ENCODE measurements around the gene AIFM2.

The AIFM2 gene

DNA sequence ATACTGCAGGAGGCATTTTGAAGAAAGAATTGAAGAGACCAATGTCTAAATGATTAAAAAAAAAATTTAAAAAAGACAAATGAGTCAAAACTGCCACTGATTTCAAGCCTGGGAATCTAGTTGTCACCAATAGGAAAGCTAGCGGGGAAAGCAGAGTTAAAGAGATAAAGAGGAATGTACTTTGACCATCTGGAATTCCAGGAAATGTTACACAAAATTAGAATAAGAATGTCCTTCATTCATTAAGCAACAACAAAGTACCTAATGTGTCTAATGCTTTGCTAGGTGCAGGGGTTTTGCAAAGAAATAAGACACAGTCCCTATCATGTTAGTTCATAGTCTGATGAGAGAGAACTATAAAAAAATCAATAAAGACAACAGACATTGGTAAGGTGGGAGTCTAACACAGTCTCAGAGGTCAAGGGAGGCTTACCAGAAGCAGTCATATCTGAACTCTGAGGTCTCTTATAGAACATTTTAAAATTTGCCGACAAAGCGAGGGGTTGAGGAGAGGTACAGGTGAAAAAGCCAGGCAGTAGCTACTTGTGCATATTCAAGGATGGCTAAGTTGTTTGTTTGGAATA lies 22.7 kb upstream of the AIFM2 start:
- peaks cover 13% of the 10 kb centered on the region for H3K79me2 ChIP-seq (ENCODE audit: control insufficient read depth, low read length)
- H3K27ac ChIP-seq (ENCODE audit: low read depth, low read length), result no peak overlapping the region
- H4K20me1 ChIP-seq (ENCODE audit: control insufficient read depth, insufficient read depth, low read depth, low read length), result no peaks in the 10 kb centered on the region
- H3K36me3 ChIP-seq (ENCODE audit: control insufficient read depth, low read length), result peaks cover 96% of the 10 kb centered on the region
- H3F3A ChIP-seq (ENCODE audit: control insufficient read depth, insufficient read depth), result 0 out of 2 replicates have a peak, but pooled peaks cover 2% of the 10 kb centered on the region
- H3K4me1 ChIP-seq (ENCODE audit: control insufficient read depth, low read length), result no peaks in the 10 kb centered on the region
- H3K9me3 ChIP-seq (ENCODE audit: control insufficient read depth, insufficient read depth, low read length), result no peaks in the 10 kb centered on the region
- no peaks in the 10 kb centered on the region for H3K9me2 ChIP-seq (replicated peaks; ENCODE audit: control insufficient read depth, low read length)
- no peak overlapping the region for H3K4me3 ChIP-seq (ENCODE audit: low read length)
- TF ChIP-seq EZH2phosphoT487 (IDR thresholded peaks at IDR 0.05; ENCODE audit: borderline replicate concordance, low read length), result no peak
- TF ChIP-seq, protein P1, sequence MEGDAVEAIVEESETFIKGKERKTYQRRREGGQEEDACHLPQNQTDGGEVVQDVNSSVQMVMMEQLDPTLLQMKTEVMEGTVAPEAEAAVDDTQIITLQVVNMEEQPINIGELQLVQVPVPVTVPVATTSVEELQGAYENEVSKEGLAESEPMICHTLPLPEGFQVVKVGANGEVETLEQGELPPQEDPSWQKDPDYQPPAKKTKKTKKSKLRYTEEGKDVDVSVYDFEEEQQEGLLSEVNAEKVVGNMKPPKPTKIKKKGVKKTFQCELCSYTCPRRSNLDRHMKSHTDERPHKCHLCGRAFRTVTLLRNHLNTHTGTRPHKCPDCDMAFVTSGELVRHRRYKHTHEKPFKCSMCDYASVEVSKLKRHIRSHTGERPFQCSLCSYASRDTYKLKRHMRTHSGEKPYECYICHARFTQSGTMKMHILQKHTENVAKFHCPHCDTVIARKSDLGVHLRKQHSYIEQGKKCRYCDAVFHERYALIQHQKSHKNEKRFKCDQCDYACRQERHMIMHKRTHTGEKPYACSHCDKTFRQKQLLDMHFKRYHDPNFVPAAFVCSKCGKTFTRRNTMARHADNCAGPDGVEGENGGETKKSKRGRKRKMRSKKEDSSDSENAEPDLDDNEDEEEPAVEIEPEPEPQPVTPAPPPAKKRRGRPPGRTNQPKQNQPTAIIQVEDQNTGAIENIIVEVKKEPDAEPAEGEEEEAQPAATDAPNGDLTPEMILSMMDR (IDR thresholded peaks at IDR 0.05; ENCODE audit: low read depth, low read length, poor library complexity, severe bottlenecking), result no peak
- H3K27me3 ChIP-seq (ENCODE audit: control insufficient read depth, low read length), result no peaks in the 10 kb centered on the region
- no peak overlapping the region for H3K4me2 ChIP-seq (ENCODE audit: low read length)

- TF ChIP-seq, protein P1 (IDR thresholded peaks at IDR 0.05; ENCODE audit: low read depth, low read length, poor library complexity, severe bottlenecking), result no peak
- TF ChIP-seq EZH2phosphoT487 (IDR thresholded peaks at IDR 0.05; ENCODE audit: borderline replicate concordance, low read length), result no peak
- Histone ChIP-seq H3F3A (ENCODE audit: control insufficient read depth, insufficient read depth) (peaks cover 13% of the 10 kb centered on the region), H3K79me2 (ENCODE audit: control insufficient read depth, low read length) (peaks cover 53% of the 10 kb centered on the region), H3K4me1 (ENCODE audit: control insufficient read depth, low read length) (peaks cover 32% of the 10 kb centered on the region), H3K36me3 (ENCODE audit: control insufficient read depth, low read length) (peaks cover 69% of the 10 kb centered on the region), H3K9me3 (ENCODE audit: control insufficient read depth, insufficient read depth, low read length) (no peaks in the 10 kb centered on the region), H3K4me3 (ENCODE audit: low read length) (no peak overlapping the region), H3K4me2 (ENCODE audit: low read length) (no peak overlapping the region), H3K27me3 (ENCODE audit: control insufficient read depth, low read length) (no peaks in the 10 kb centered on the region), H3K9me2 (replicated peaks; ENCODE audit: control insufficient read depth, low read length) (no peaks in the 10 kb centered on the region), H3K27ac (ENCODE audit: low read depth, low read length) (no peak overlapping the region), H4K20me1 (ENCODE audit: control insufficient read depth, insufficient read depth, low read depth, low read length) (0 out of 2 replicates have a peak, but pooled peaks cover 6% of the 10 kb centered on the region)
Measured at GRCh38 chr10:70148516-70148915, 15.9 kb upstream of the AIFM2 start.

DNA sequence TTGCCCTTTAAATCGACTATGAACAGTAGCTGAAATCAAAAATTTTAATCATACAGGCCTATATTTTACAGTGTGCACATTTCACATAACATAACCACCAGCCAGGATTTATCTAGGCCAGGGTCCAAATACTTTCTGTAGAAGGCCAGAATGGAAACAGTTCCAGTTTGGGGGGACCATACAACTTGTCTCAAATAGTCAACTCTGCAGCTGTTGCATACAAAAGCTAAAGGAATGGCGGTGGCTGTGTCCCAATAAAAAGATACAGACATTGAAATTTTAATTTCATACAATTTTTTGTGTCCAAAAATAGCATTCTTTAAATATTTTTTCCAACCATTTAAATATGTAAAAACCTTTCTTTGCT lies 14.6 kb upstream of the AIFM2 start:
- H3K9me2 ChIP-seq (replicated peaks; ENCODE audit: control insufficient read depth, low read length), result no peaks in the 10 kb centered on the region
- H3K9me3 ChIP-seq (ENCODE audit: control insufficient read depth, insufficient read depth, low read length), result no peaks in the 10 kb centered on the region
- peaks cover 32% of the 10 kb centered on the region for H3K4me1 ChIP-seq (ENCODE audit: control insufficient read depth, low read length)
- H3K27me3 ChIP-seq (ENCODE audit: control insufficient read depth, low read length), result no peaks in the 10 kb centered on the region
- H3K36me3 ChIP-seq (ENCODE audit: control insufficient read depth, low read length), result peaks cover 65% of the 10 kb centered on the region
- H3K4me3 ChIP-seq (ENCODE audit: low read length), result peak overlapping the region; percentile 80
- peaks cover 13% of the 10 kb centered on the region for H3F3A ChIP-seq (ENCODE audit: control insufficient read depth, insufficient read depth)
- H4K20me1 ChIP-seq (ENCODE audit: control insufficient read depth, insufficient read depth, low read depth, low read length), result 0 out of 2 replicates have a peak, but pooled peaks cover 6% of the 10 kb centered on the region
- peak overlapping the region; percentile 70 for H3K4me2 ChIP-seq (ENCODE audit: low read length)
- H3K79me2 ChIP-seq (ENCODE audit: control insufficient read depth, low read length), result peaks cover 62% of the 10 kb centered on the region
- no peak for TF ChIP-seq EZH2phosphoT487 (IDR thresholded peaks at IDR 0.05; ENCODE audit: borderline replicate concordance, low read length)
- TF ChIP-seq, protein P1 (IDR thresholded peaks at IDR 0.05; ENCODE audit: low read depth, low read length, poor library complexity, severe bottlenecking), result no peak
- peak overlapping the region; percentile 82 for H3K27ac ChIP-seq (ENCODE audit: low read depth, low read length)

Measured in DOHH2 (cell line).